Astrocyte (in vitro differentiated cells and primary cell): ENCODE data around the gene CEP19. TPM values are rescaled to one million over a fixed set of nuclear protein-coding genes. Genes with fewer than 3 reads are reported as not detected.
A peak's percentile ranks its signal among the peaks of the same experiment; 100 is the strongest.

ENCODE experiments used
- DNase-seq: peaks from one replicate; pipeline ENCODE4 v3.0.0-alpha.2; 2010; ENCODE audit warnings: low read depth
- FAIRE-seq: peaks from 2 replicates; lab custom pipeline; 2011; peaks lifted over from hg19 to GRCh38; lab: Jason Lieb, UNC
- H2AFZ ChIP-seq: 2 replicates; pipeline ENCODE4 v1.6.0; 2012; ENCODE audit warnings: low read depth, low read length, inconsistent platforms
- H3K27ac ChIP-seq: 2 replicates; pipeline ENCODE4 v1.5.1; 2011; ENCODE audit warnings: low read depth, low read length, inconsistent platforms
- H3K27me3 ChIP-seq: 2 replicates; pipeline ENCODE4 v1.6.0; 2011; ENCODE audit warnings: low read length, inconsistent platforms; ENCODE audit not compliant: insufficient read depth
- H3K36me3 ChIP-seq: 2 replicates; pipeline ENCODE4 v1.5.1; 2011; ENCODE audit warnings: low read length, inconsistent platforms; ENCODE audit not compliant: insufficient read depth
- H3K4me1 ChIP-seq: 2 replicates; pipeline ENCODE4 v1.5.1; 2011; ENCODE audit warnings: low read length, inconsistent platforms; ENCODE audit not compliant: insufficient read depth
- H3K4me2 ChIP-seq: 2 replicates; pipeline ENCODE4 v1.6.0; 2012; ENCODE audit warnings: low read length, inconsistent platforms
- H3K4me3 ChIP-seq: 2 replicates; pipeline ENCODE4 v1.5.1; 2011; ENCODE audit warnings: low read depth, mild to moderate bottlenecking, low read length, inconsistent platforms; ENCODE audit not compliant: insufficient read depth
- H3K79me2 ChIP-seq: 2 replicates; pipeline ENCODE4 v1.6.0; 2012; ENCODE audit warnings: mild to moderate bottlenecking, low read length, inconsistent platforms; ENCODE audit not compliant: insufficient read depth
- H3K9ac ChIP-seq: 2 replicates; pipeline ENCODE4 v1.6.0; 2012; ENCODE audit warnings: mild to moderate bottlenecking, low read length, inconsistent platforms
- H3K9me3 ChIP-seq: 2 replicates; pipeline ENCODE4 v1.5.1; 2012; ENCODE audit warnings: low read depth, mild to moderate bottlenecking, low read length, inconsistent platforms; ENCODE audit not compliant: insufficient read depth
- H4K20me1 ChIP-seq: 2 replicates; pipeline ENCODE4 v1.6.0; 2012; ENCODE audit warnings: low read length, inconsistent platforms; ENCODE audit not compliant: insufficient read depth
- H3K27ac Mint-ChIP-seq: one replicate; pipeline ENCODE4 v1.8.0; 2021; ENCODE audit warnings: mild to moderate bottlenecking, mixed read lengths; ENCODE audit not compliant: unreplicated experiment
- H3K27me3 Mint-ChIP-seq: one replicate; pipeline ENCODE4 v1.8.0; 2021; ENCODE audit warnings: low read depth, mixed read lengths; ENCODE audit not compliant: unreplicated experiment
- H3K36me3 Mint-ChIP-seq: one replicate; pipeline ENCODE4 v1.8.0; 2021; ENCODE audit warnings: low read depth, mixed read lengths; ENCODE audit not compliant: unreplicated experiment
- H3K4me1 Mint-ChIP-seq: one replicate; pipeline ENCODE4 v1.8.0; 2021; ENCODE audit warnings: low read depth, mixed read lengths; ENCODE audit not compliant: unreplicated experiment
- H3K4me3 Mint-ChIP-seq: one replicate; pipeline ENCODE4 v1.8.0; 2021; ENCODE audit warnings: mild to moderate bottlenecking, moderate library complexity, mixed read lengths; ENCODE audit not compliant: unreplicated experiment
- H3K9me3 Mint-ChIP-seq: one replicate; pipeline ENCODE4 v1.8.0; 2021; ENCODE audit warnings: mild to moderate bottlenecking, mixed read lengths; ENCODE audit not compliant: unreplicated experiment
- CTCF ChIP-seq: IDR thresholded peaks from 2 replicates; pipeline ENCODE4 v1.5.1; 2011; ENCODE audit warnings: low read depth, mild to moderate bottlenecking, inconsistent platforms, low read length, moderate library complexity; ENCODE audit not compliant: insufficient read depth
- EZH2 ChIP-seq: IDR thresholded peaks from 2 replicates; pipeline ENCODE4 v1.6.1; 2012; ENCODE audit warnings: mild to moderate bottlenecking, low read length, inconsistent platforms; ENCODE audit not compliant: insufficient read depth
- total RNA-seq: library from RNA; stranded (reverse); gene quantifications from 2 replicates; pipeline ENCODE4 v1.2.1, GENCODE V29; 2021

CEP19 gene
- total RNA-seq, 1 donor from 2014 or later: 2.8 TPM

- Mint-ChIP-seq H3K9me3 (no peaks in the 10 kb centered on the region), H3K36me3 (peaks cover 7% of the 10 kb centered on the region), H3K4me1 (peaks cover 3% of the 10 kb centered on the region), H3K27me3 (no peaks in the 10 kb centered on the region), H3K27ac (no peak overlapping the region), H3K4me3 (no peak overlapping the region)
- H3K9me3 ChIP-seq: no peaks in the 10 kb centered on the region
- H3K27ac ChIP-seq: no peak overlapping the region
- FAIRE-seq: no peak
- no peak for TF ChIP-seq CTCF
- no peak for TF ChIP-seq EZH2
- no peak overlapping the region for H3K4me3 ChIP-seq
- no peak for DNase-seq
- no peak overlapping the region for H3K4me2 ChIP-seq
- peaks cover 20% of the 10 kb centered on the region for H4K20me1 ChIP-seq
- H3K36me3 ChIP-seq: no peaks in the 10 kb centered on the region
- no peak overlapping the region for H2AFZ ChIP-seq
- no peak overlapping the region for H3K9ac ChIP-seq
- H3K79me2 ChIP-seq: peaks cover 30% of the 10 kb centered on the region
- peaks cover 8% of the 10 kb centered on the region for H3K4me1 ChIP-seq
- H3K27me3 ChIP-seq: no peaks in the 10 kb centered on the region
Observed at GRCh38 chr3:196737655-196738054, 25.6 kb upstream of the CEP19 start.

- H4K20me1 ChIP-seq: peaks cover 17% of the 10 kb centered on the region
- no peak overlapping the region for H3K4me3 ChIP-seq
- H3K9ac ChIP-seq: no peak overlapping the region
- H3K36me3 Mint-ChIP-seq: peaks cover 7% of the 10 kb centered on the region
- no peaks in the 10 kb centered on the region for H3K27me3 ChIP-seq
- H3K9me3 ChIP-seq: no peaks in the 10 kb centered on the region
- no peak overlapping the region for H3K27ac ChIP-seq
- H3K4me2 ChIP-seq: no peak overlapping the region
- H3K4me3 Mint-ChIP-seq: peak overlapping the region; percentile 8
- H3K79me2 ChIP-seq: peaks cover 21% of the 10 kb centered on the region
- no peak for FAIRE-seq
- DNase-seq: no peak
- peaks cover 7% of the 10 kb centered on the region for H3K4me1 ChIP-seq
- no peaks in the 10 kb centered on the region for H3K27me3 Mint-ChIP-seq
- TF ChIP-seq EZH2 (no peak), CTCF (no peak)
- no peak overlapping the region for H2AFZ ChIP-seq
- H3K4me1 Mint-ChIP-seq: peaks cover 3% of the 10 kb centered on the region
- H3K9me3 Mint-ChIP-seq: no peaks in the 10 kb centered on the region
- H3K27ac Mint-ChIP-seq: no peak overlapping the region
- no peaks in the 10 kb centered on the region for H3K36me3 ChIP-seq
Observed at GRCh38 chr3:196736670-196737374, 24.8 kb upstream of the CEP19 start.

GRCh38 chr3:196735751-196736150 lies 23.7 kb upstream of the CEP19 start:
- H3K27ac ChIP-seq: no peak overlapping the region
- no peak for TF ChIP-seq CTCF
- TF ChIP-seq EZH2: no peak
- no peaks in the 10 kb centered on the region for H3K27me3 Mint-ChIP-seq
- peak; percentile 12 for DNase-seq
- H3K27ac Mint-ChIP-seq: no peak overlapping the region
- H3K36me3 Mint-ChIP-seq: peaks cover 7% of the 10 kb centered on the region
- H3K4me3 Mint-ChIP-seq: no peak overlapping the region
- H3K9ac ChIP-seq: no peak overlapping the region
- H3K9me3 Mint-ChIP-seq: no peaks in the 10 kb centered on the region
- no peaks in the 10 kb centered on the region for H3K4me1 Mint-ChIP-seq
- H2AFZ ChIP-seq: no peak overlapping the region
- no peak overlapping the region for H3K4me3 ChIP-seq
- FAIRE-seq: peak; percentile 75
- H3K4me2 ChIP-seq: no peak overlapping the region
- H3K36me3 ChIP-seq: peaks cover 2% of the 10 kb centered on the region
- no peaks in the 10 kb centered on the region for H3K4me1 ChIP-seq
- H3K79me2 ChIP-seq: peaks cover 10% of the 10 kb centered on the region
- no peaks in the 10 kb centered on the region for H3K27me3 ChIP-seq
- H4K20me1 ChIP-seq: peaks cover 7% of the 10 kb centered on the region
- H3K9me3 ChIP-seq: no peaks in the 10 kb centered on the region
